ENCODE results near the gene ALAS1.

ALAS1 gene

DNA sequence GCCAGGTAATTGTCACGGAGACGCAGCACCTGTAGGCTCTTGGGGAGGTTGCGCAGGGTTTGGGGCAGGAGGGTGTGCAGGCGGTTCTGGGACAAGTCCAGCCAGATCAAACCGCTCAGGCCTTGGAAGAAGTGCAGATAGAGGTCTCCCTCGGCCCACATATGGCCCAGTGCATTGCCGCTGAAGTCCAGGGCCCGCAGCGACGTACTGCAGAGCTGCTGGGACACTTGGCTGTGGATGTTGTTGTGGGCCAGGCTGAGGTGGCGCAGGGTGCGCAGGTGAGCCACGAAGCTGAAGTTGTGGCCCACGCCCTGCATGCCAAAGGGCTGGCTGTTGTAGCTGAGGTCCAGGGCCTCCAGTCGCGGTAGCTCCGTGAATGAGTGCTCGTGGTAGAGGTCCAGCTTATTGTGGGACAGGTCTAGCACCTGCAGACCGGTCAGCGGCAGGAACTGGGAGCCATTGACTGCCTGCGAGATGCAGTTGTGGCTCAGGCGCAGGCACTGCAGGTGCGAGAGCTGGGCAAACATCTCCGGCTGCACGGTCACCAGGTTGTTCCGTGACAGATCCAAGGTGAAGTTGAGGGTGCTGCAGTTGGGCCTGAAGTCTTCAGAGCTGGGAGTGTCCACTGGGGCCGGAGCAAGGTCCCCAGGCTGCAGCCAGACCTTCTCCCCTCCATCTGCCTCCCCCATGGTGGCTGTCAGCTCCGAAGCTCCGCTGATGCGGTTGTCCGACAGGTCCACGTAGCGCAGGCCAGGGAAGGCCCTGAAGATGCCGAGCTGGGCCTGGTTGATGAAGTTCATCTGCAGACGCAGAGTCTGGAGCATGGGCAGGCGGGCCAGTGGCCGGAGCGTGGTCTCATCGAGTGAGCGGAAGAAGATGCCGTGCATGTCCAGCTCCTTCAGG, 24.6 kb downstream of the ALAS1 start:
- H3K4me3 ChIP-seq (ENCODE audit: low read depth, low read length) = no peak overlapping the region
- DNase-seq (ENCODE audit: low read depth) = no peak
- TF ChIP-seq POLR2A (IDR thresholded peaks at IDR 0.05; ENCODE audit: extremely low read depth, insufficient read length) (no peak), CTCF (IDR thresholded peaks at IDR 0.05; ENCODE audit: low read depth, low read length) (no peak), MAX (IDR thresholded peaks at IDR 0.05; ENCODE audit: low read depth, low read length) (no peak), MYC (IDR thresholded peaks at IDR 0.05; ENCODE audit: low read depth, low read length) (no peak)

- no peak overlapping the region for H3K4me3 ChIP-seq (ENCODE audit: low read depth, low read length)
- no peak for TF ChIP-seq MAX (IDR thresholded peaks at IDR 0.05; ENCODE audit: low read depth, low read length)
- TF ChIP-seq MYC (IDR thresholded peaks at IDR 0.05; ENCODE audit: low read depth, low read length) = no peak
- TF ChIP-seq POLR2A (IDR thresholded peaks at IDR 0.05; ENCODE audit: extremely low read depth, insufficient read length) = no peak
- no peak for TF ChIP-seq CTCF (IDR thresholded peaks at IDR 0.05; ENCODE audit: low read depth, low read length)
- DNase-seq (ENCODE audit: low read depth) = no peak
Measured at GRCh38 chr3:52223449-52224408, 25.8 kb downstream of the ALAS1 start.

DNA sequence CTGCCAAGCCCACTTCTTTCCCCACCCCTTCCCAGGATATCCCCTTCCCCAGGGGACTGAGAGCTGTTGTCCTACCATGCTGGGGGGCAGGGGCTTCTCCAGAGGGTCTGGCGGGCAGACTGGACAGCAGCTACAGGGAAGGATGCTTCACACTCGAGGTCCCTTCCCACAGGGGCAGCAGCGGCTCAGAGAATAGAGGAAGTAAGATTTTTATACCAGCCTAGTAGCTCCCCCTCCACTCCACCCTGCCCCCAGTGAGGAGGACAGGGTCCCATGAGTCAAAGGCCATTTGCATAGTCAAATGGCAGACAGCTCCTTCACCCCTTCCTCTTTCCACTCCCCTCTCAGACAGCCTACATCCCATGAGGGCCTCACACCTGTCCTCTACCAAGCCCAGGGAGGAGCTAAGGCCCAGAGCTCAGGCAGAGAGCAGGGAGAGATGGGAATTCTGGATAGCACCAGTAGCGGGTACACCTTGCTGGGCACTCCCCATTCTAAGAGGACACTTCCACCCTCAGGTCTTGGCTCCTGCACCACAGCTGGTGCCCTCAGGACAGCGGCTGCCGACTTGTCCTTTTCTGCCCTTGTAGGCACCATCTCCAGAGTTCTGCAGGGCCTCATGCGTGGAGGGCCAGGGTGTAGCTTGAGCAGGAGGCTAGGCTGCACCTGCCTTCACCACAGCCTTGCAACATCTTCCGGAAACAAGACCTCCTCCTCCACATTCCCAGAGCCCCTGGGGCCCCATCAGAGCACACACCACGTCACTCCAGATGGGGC, 27.7 kb downstream of the ALAS1 start, which contains the start of gene TLR9:
Gene TLR9, minus strand, starts transcription at position 194 of the 777 bp plus-strand sequence. Its CDS starts 116 bp downstream, at position 78.
- H3K4me3 ChIP-seq (ENCODE audit: low read depth, low read length) = no peak within 1 kb of the TSS
- TF ChIP-seq MYC (IDR thresholded peaks at IDR 0.05; ENCODE audit: low read depth, low read length) (peak; percentile 69), CTCF (IDR thresholded peaks at IDR 0.05; ENCODE audit: low read depth, low read length) (no peak), POLR2A (IDR thresholded peaks at IDR 0.05; ENCODE audit: extremely low read depth, insufficient read length) (no peak), MAX (IDR thresholded peaks at IDR 0.05; ENCODE audit: low read depth, low read length) (peak; percentile 51)
- DNase-seq (ENCODE audit: low read depth) = peak; percentile 94

- peak; percentile 77 for DNase-seq (ENCODE audit: low read depth)
- no peak overlapping the region for H3K4me3 ChIP-seq (ENCODE audit: low read depth, low read length)
- TF ChIP-seq POLR2A (IDR thresholded peaks at IDR 0.05; ENCODE audit: extremely low read depth, insufficient read length) (no peak), MAX (IDR thresholded peaks at IDR 0.05; ENCODE audit: low read depth, low read length) (no peak), MYC (IDR thresholded peaks at IDR 0.05; ENCODE audit: low read depth, low read length) (no peak), CTCF (IDR thresholded peaks at IDR 0.05; ENCODE audit: low read depth, low read length) (no peak)
Measured at GRCh38 chr3:52226229-52226817, 28.4 kb downstream of the ALAS1 start.

GRCh38 chr3:52227117-52227516, 29.2 kb downstream of the ALAS1 start:
- no peak overlapping the region for H3K4me3 ChIP-seq (ENCODE audit: low read depth, low read length)
- no peak for TF ChIP-seq MAX (IDR thresholded peaks at IDR 0.05; ENCODE audit: low read depth, low read length)
- no peak for TF ChIP-seq CTCF (IDR thresholded peaks at IDR 0.05; ENCODE audit: low read depth, low read length)
- no peak for TF ChIP-seq MYC (IDR thresholded peaks at IDR 0.05; ENCODE audit: low read depth, low read length)
- DNase-seq (ENCODE audit: low read depth) = no peak
